HepG2 (cell line): Measurements from ENCODE around the gene PREX1.

Source experiments
- BHLHE40 ChIP-seq: IDR thresholded peaks from 2 replicates; pipeline ENCODE4 v1.6.1; 2011; ENCODE audit warnings: low read length, improper control_type of control experiment
- CTCF ChIP-seq: sonication (generic); formaldehyde crosslinking; IDR thresholded peaks from 2 replicates; pipeline ENCODE4 v1.5.0; 2020; ENCODE audit warnings: mild to moderate bottlenecking, missing genetic modification reagents, moderate library complexity
- FOXJ3 ChIP-seq: sonication (generic); formaldehyde crosslinking; IDR thresholded peaks from 2 replicates; pipeline ENCODE4 v1.4.0; 2020; ENCODE audit warnings: missing genetic modification reagents, mild to moderate bottlenecking, borderline replicate concordance
- GATA4 ChIP-seq: sonication (generic); IDR thresholded peaks from 2 replicates; pipeline ENCODE4 v1.6.1; 2016; ENCODE audit warnings: antibody characterized with exemption, low read depth, borderline replicate concordance
- NFIC ChIP-seq: IDR thresholded peaks from 2 replicates; pipeline ENCODE4 v1.6.1; 2012; ENCODE audit warnings: mild to moderate bottlenecking, low read length, inconsistent platforms
- POLR2A ChIP-seq, 2 experiments: IDR thresholded peaks; 2 replicates each; pipeline ENCODE4 v1.6.1; 2011; ENCODE audit warnings: low read depth in 2 of 2, low read length in 2 of 2, mild to moderate bottlenecking in 1 of 2, moderate library complexity in 1 of 2; ENCODE audit not compliant: insufficient read depth in 1 of 2
- ZNF276 ChIP-seq: sonication (generic); formaldehyde crosslinking; IDR thresholded peaks from 2 replicates; pipeline ENCODE4 v1.4.0; 2020; ENCODE audit warnings: mild to moderate bottlenecking, low read depth, missing genetic modification reagents

- TF ChIP-seq FOXJ3 (no peak), CTCF (CRISPR knock-in tag) (no peak), POLR2A (IDR thresholded peaks at IDR 0.05; ENCODE audit: insufficient read depth in 1 of 2, low read depth in 2 of 2, low read length in 2 of 2) (no peak), NFIC (no peak), BHLHE40 (no peak), GATA4 (no peak), ZNF276 (no peak)
Measured at GRCh38 chr20:48617481-48617880, 210.3 kb downstream of the PREX1 start.
